Measurements from ENCODE around the gene PARD3.

GRCh38 chr10:34345383-34345782 is 469.7 kb downstream of the PARD3 start:
- no peak for TF ChIP-seq MAX (IDR thresholded peaks at IDR 0.05)
- TF ChIP-seq CTCF (IDR thresholded peaks at IDR 0.05), result no peak
- TF ChIP-seq REST (IDR thresholded peaks at IDR 0.05), result no peak
- no peak for TF ChIP-seq E2F6 (IDR thresholded peaks at IDR 0.05; ENCODE audit: borderline replicate concordance, low read depth)
- no peak for TF ChIP-seq KDM5A (IDR thresholded peaks at IDR 0.05)
- TF ChIP-seq RFX5 (IDR thresholded peaks at IDR 0.05), result no peak
- no peak for TF ChIP-seq RAD21 (conservative IDR thresholded peaks at IDR 0.05 in 1 of 2, IDR thresholded peaks at IDR 0.05 in 1 of 2)
- no peak for TF ChIP-seq MAFK (IDR thresholded peaks at IDR 0.05; ENCODE audit: partially characterized antibody)
- TF ChIP-seq POLR2AphosphoS2 (conservative IDR thresholded peaks at IDR 0.05; ENCODE audit: low read length), result no peak
- no peak for TF ChIP-seq SREBF2 (IDR thresholded peaks at IDR 0.05)
- TF ChIP-seq SMC3 (IDR thresholded peaks at IDR 0.05), result no peak
- no peak for TF ChIP-seq RARB (CRISPR knock-in tag; IDR thresholded peaks at IDR 0.05)
- no peak for TF ChIP-seq RNF2 (IDR thresholded peaks at IDR 0.05; ENCODE audit: borderline replicate concordance, low read depth)
- no peak for TF ChIP-seq HOXA7 (CRISPR knock-in tag; IDR thresholded peaks at IDR 0.05)

Data from A549 (cell line).